HG02798 (cell line): ENCODE results near the gene GUK1.

Source experiments
- ATAC-seq: cut with Tn5 transposase; IDR thresholded peaks from one replicate; pipeline ENCODE4 v1.9.1; 2021; ENCODE audit warnings: mild to moderate bottlenecking; ENCODE audit not compliant: unreplicated experiment, poor library complexity

The GUK1 gene

GRCh38 chr1:228139931-228140723 is at the start of gene GUK1:
Gene GUK1, plus strand, starts transcription at chr1:228140279. Its CDS starts 24 bp downstream, at chr1:228140303.
- ATAC-seq, result peak; percentile 93

- peak; percentile 53 for ATAC-seq
These were observed 49.4 kb upstream of the GUK1 start for GRCh38 chr1:228090613-228091081.

- no peak for ATAC-seq
These were observed 49.0 kb upstream of the GUK1 start for GRCh38 chr1:228091084-228091483.

- ATAC-seq, result no peak
These were observed 47.6 kb upstream of the GUK1 start for GRCh38 chr1:228092342-228093049.

- no peak for ATAC-seq
These were observed 46.8 kb upstream of the GUK1 start for GRCh38 chr1:228093050-228093906.

GRCh38 chr1:228094432-228095016 is 45.6 kb upstream of the GUK1 start:
- no peak for ATAC-seq

- ATAC-seq, result no peak
These were observed 44.9 kb upstream of the GUK1 start for GRCh38 chr1:228095161-228095560.

GRCh38 chr1:228095938-228096337 is 44.1 kb upstream of the GUK1 start:
- ATAC-seq, result no peak

- no peak for ATAC-seq
These were observed 43.4 kb upstream of the GUK1 start for GRCh38 chr1:228096416-228097332.

GRCh38 chr1:228097333-228098081 is 42.6 kb upstream of the GUK1 start:
- no peak for ATAC-seq

GRCh38 chr1:228098323-228098931 is 41.7 kb upstream of the GUK1 start:
- ATAC-seq, result no peak

GRCh38 chr1:228099331-228099732 is 40.7 kb upstream of the GUK1 start:
- no peak for ATAC-seq

GRCh38 chr1:228100822-228101613 is 39.1 kb upstream of the GUK1 start:
- no peak for ATAC-seq

- no peak for ATAC-seq
These were observed 38.5 kb upstream of the GUK1 start for GRCh38 chr1:228101614-228101993.

GRCh38 chr1:228101994-228102790 is 37.9 kb upstream of the GUK1 start:
- ATAC-seq, result peak; percentile 15

GRCh38 chr1:228102791-228103620 is 37.1 kb upstream of the GUK1 start, which contains the start of gene C1orf35:
Gene C1orf35, minus strand, starts transcription at chr1:228103325. Its CDS starts 98 bp downstream, at chr1:228103227.
- peak; percentile 86 for ATAC-seq
